HG03432 (cell line): ENCODE results near the gene ZNF618.

Experiments
- ATAC-seq: cut with Tn5 transposase; IDR thresholded peaks from one replicate; pipeline ENCODE4 v1.9.1; 2021; ENCODE audit warnings: mild to moderate bottlenecking, moderate library complexity; ENCODE audit not compliant: unreplicated experiment

Gene ZNF618

DNA sequence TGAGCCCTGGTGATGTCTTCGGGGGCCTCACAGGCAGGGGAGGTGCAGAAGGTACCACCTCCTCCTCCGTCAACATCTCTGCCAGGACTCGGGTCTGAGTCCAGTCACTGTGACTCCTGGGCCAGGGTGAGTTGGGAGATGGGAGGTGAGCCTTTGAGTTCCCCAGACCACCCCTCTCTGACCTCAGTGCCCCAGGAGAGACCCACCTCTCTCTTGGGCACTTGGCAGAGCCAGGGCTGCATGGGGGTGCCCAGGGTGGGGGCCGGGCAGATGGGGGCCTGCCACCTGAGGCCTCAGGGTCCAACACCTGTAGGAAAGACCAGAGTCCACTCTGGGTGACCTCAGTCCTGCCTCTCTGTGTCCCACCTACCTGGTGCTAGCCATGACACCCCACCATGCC, 216.2 kb downstream of the ZNF618 start:
- no peak for ATAC-seq

GRCh38 chr9:114093031-114093471, 216.9 kb downstream of the ZNF618 start:
- ATAC-seq = no peak

DNA sequence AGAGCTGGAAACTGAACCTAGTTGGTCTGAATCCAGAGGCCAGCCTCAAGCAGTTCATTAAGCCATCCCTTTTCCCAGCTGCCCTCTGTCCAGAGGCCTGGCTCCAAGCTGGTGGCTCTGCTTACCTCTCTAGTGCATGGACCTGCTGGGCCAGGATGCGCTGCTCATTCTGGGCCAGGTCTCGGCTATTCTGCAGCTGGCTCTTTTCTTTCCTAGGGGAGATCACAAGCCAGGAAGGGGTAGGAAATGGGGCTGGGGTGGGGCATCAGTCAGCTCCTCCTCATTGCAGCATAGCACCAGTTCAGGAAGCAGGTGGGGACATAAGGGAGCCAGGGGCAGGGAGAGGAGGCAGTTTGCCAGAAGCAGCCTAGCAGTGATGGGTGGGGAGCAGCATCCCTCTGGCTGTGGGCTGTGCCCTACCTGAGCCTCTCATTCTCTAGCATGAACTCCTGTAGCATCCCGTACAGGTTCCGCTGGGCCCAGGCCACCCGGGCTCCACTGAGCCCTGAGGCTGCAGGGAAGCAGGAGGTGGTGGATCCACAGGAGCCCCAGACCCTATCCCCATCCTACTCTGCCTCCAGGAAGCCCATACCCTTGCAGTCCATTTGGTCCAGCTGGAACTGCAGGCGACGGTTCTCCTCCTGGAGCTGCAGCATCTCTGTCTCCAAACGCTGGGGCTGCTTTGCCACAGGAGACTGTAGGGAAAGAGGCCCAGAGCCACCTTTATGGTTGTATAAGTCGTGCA, 217.8 kb downstream of the ZNF618 start:
- ATAC-seq = no peak

DNA sequence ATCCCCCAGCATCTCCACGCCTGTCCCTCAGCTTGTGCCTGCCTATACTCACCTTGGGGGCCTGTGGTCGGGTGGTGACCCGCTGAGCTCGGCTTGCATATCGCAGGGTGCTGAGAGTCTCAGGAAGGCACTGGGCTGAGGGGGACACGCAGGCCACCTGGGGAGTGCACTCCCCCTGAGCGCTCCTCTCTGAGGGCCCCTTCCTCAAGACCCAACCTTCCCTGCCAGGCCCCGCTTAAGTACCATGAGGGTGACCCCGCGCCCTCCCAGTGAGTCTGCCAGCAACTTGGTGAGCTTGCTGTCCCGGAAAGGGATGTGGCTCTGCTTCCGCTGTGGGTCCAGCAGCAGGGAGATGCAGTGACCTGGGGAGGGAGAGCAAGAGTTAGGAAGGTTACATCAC, 218.9 kb downstream of the ZNF618 start:
- no peak for ATAC-seq

DNA sequence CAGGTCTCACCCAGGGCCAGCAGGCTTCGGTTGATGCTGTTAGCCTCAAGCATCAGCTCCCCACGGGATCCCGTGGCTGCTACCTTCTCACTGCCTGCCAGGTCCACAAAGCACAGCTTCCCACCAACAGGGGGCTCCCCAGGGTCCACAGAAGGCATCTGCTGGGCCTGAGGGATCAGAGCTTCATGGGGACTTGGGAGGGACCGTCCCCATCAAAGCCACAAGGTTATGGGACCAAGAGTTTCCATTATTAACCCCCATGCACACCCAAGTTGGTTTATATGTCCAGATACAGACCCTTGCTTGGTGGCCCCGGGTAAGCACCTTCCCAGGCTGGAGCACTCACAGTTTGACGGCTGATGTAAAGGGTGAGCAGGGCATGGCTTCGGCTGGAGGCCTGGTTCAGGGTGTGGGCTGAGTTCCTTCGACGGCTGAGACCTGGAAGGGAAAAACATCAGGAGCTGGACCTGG, 220.0 kb downstream of the ZNF618 start:
- ATAC-seq = no peak

DNA sequence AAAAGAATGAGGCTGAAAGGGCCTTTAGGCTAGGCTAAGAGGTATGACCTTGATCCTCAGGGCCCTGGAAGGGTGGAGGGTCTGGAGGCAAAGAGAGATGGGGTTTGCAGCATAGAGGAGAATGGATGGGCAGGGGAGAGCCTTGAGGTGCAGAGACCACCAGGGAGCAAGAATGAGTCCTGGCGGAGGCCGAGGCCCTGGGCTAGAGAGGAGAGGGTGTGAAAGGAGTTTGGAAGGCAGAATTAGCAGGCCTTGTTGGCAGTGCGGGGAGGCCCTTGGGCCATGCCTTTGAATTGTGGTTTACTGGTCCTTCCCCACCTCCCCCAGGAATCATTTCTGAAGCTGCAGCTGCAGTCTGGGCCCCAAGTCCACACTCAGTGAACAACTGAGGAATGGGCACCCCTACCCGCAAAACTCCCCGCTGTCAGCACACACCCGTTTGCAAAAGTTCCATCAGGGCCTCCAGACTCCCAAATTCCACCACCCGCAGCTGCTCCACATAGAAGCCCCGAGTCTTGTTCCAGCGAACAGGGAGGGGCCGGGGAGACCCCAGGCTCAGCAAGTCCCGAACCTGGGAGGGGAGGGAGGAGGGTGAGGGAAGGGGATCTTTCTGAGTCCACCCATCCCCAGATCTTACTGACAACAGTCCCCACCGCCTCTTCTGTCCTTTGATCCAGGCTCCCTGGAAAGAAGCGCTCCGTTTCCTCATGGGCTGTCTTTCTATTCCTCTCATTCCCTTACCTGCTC, 220.9 kb downstream of the ZNF618 start:
- no peak for ATAC-seq

DNA sequence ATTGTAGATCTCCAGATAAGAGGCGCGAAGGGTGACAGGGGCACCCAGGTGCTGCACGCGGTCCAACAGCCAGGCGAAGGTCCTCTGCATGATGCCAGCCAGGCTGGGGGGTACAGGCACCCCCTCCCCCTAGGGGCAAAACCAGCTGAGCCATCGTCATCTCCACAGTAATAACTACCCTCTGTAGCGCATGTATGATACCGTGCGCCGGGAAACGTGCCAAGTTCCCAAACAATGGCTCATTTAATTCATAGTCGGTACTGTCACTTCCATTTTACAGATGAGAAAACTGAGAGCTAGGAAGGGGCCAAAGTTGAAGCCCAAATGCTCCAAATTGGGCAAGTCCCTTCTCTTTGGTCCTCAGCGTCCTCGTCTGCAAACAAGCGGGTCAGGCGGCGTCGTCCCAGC, 221.5 kb downstream of the ZNF618 start:
- ATAC-seq = no peak

DNA sequence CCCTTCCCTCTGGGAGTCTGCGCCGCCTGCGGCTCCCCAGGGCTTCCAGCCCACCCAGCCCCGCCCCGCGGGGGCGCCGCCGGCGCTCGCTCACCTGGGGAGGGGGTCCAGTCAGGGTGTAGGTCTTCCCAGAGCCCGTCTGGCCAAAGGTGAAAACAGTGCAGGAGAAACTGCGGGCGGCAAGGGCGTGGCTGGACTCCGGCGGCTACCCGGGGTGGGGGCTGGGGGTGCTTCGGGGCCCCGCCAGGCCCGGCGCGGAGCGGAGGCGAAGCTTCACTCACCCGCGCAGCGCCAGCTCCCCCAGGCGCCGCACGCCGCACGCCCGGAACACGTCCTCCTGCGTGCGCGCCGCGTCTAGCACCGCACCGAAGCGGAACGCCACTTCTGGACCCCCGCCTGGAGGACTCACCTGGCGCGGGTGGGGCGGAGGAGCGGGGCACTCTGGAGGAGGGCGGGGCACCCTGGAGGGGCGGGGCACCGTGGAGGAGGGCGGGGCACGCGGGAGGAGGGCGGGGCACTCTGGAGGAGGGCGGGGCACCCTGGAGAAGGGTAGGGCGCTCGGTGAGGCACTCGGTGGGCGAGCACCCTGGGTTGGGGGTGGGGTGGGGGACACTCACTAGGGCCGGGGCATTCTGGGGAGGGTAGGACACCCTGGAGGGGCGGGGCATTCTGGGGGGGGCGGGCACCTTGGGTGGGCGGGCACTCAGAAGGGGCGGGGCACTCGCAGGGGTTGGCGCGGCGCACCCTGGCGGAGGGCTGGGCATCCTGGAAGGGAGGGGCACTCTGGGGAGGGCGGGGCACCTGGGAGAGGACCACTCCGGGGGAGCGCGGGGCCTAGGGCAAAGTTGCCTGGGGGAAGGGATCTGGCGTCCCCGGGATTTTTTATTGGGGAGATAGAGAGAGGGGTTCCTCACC, 222.2 kb downstream of the ZNF618 start:
- ATAC-seq = no peak

DNA sequence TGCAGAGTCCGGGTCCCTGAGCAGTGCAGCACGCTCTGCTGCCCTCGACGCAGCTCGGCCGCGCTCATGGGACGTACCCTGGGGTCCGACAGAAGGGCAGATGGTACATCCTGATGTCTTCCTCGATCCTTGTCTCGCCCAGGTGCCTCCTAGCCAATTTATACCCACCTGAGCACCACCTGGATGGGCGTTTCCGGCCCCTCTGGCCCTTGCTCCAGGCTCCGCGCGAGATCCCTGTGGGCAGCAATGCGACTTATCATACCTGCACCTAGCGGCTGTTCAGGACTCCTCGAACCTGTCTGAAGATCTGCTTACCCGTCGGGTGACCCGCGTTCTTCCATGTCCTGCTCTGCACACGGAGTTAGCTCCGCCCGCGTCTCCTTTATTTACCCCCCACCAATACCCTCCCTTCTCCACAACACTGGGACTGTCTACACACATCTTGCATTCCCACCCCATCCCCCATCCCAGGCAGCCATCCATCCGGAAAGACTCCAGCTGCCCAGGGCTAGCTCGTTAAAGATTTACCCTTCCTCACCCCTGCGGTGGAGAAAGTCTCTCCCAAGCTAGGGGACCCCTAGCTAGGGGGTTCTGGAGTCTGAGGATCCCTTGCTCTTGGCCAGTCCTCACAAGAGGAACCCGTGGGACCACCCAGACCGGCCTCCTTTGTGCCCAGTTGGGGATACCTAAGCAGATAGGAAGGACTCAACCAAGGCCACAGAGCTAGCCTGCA, 223.0 kb downstream of the ZNF618 start, which contains the start of gene KIF12:
Gene KIF12, minus strand, starts transcription at position 357 of the 733 bp plus-strand sequence. Its CDS starts 16 bp downstream, at position 341.
- ATAC-seq = no peak

GRCh38 chr9:114099669-114100270, 223.7 kb downstream of the ZNF618 start:
- no peak for ATAC-seq

- no peak for ATAC-seq
These were observed 224.4 kb downstream of the ZNF618 start for GRCh38 chr9:114100536-114100935.

DNA sequence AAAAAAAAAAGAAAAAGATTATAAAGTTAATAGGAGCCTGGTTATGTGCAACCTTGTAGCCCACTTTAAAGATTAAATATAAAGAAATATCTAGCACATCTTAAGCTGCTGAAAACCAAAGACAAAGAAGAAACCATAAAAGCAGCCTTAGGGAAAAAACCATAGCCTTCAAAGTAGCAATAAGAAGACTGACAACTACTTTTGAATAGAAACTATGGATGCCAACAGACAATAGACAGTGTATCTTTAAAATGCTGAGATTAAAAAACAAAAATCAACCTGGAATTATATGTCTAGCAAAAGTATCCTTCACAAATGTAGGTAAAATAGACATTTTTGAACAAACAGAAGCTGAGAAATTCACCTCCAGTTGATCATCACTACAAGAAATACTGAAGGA, 226.4 kb downstream of the ZNF618 start:
- ATAC-seq = no peak

- ATAC-seq = no peak
These were observed 229.1 kb downstream of the ZNF618 start for GRCh38 chr9:114105236-114105635.
